Pulmonary artery endothelial cell (primary cell): Measurements from ENCODE around the gene ZMIZ1. TPM values are rescaled to one million over a fixed set of nuclear protein-coding genes. Genes with fewer than 3 reads are reported as not detected.

Experiments used
- DNase-seq: peaks from one replicate; pipeline ENCODE4 v3.0.0-alpha.2; 2011; ENCODE audit warnings: low read depth, low spot score
- total RNA-seq: library from RNA; depleted of rRNA; stranded (reverse); fragments of >200 nt; gene quantifications from 2 replicates; pipeline ENCODE4 v1.2.3, GENCODE V29; 2014

Gene ZMIZ1
- total RNA-seq, 1 donor from 2014 or later = 9.3 TPM

- DNase-seq = no peak
These were observed 29.3 kb downstream of the ZMIZ1 start for GRCh38 chr10:79098061-79098460.

GRCh38 chr10:79098596-79099015, 29.8 kb downstream of the ZMIZ1 start:
- DNase-seq = no peak

GRCh38 chr10:79099898-79100448, 31.2 kb downstream of the ZMIZ1 start:
- no peak for DNase-seq

- DNase-seq = no peak
These were observed 32.0 kb downstream of the ZMIZ1 start for GRCh38 chr10:79100771-79101170.

GRCh38 chr10:79101560-79102497, 33.1 kb downstream of the ZMIZ1 start:
- no peak for DNase-seq

- no peak for DNase-seq
These were observed 33.7 kb downstream of the ZMIZ1 start for GRCh38 chr10:79102498-79102874.

- DNase-seq = no peak
These were observed 34.4 kb downstream of the ZMIZ1 start for GRCh38 chr10:79103129-79103528.

GRCh38 chr10:79103585-79103984, 34.8 kb downstream of the ZMIZ1 start:
- no peak for DNase-seq

GRCh38 chr10:79105150-79105739, 36.5 kb downstream of the ZMIZ1 start:
- no peak for DNase-seq

GRCh38 chr10:79105818-79106217, 37.1 kb downstream of the ZMIZ1 start:
- no peak for DNase-seq

- DNase-seq = no peak
These were observed 37.7 kb downstream of the ZMIZ1 start for GRCh38 chr10:79106256-79107050.

- no peak for DNase-seq
These were observed 39.0 kb downstream of the ZMIZ1 start for GRCh38 chr10:79107736-79108264.

GRCh38 chr10:79108728-79109127, 40.0 kb downstream of the ZMIZ1 start:
- no peak for DNase-seq

- DNase-seq = no peak
These were observed 42.7 kb downstream of the ZMIZ1 start for GRCh38 chr10:79111427-79111826.

GRCh38 chr10:79111846-79112614, 43.3 kb downstream of the ZMIZ1 start:
- no peak for DNase-seq

GRCh38 chr10:79112881-79113431, 44.2 kb downstream of the ZMIZ1 start:
- no peak for DNase-seq

- DNase-seq = no peak
These were observed 45.1 kb downstream of the ZMIZ1 start for GRCh38 chr10:79113827-79114226.

GRCh38 chr10:79115302-79115701, 46.5 kb downstream of the ZMIZ1 start:
- DNase-seq = no peak

GRCh38 chr10:79116368-79116767, 47.6 kb downstream of the ZMIZ1 start:
- DNase-seq = no peak
